SH-SY5Y (cell line): Measurements from ENCODE around the gene SLC45A3.

Experiments
- GATA2 ChIP-seq: IDR thresholded peaks from 2 replicates; pipeline ENCODE4 v1.6.1; 2011; ENCODE audit warnings: mild to moderate bottlenecking, low read depth, low read length
- GATA3 ChIP-seq: IDR thresholded peaks from 2 replicates; pipeline ENCODE4 v1.6.1; 2011; ENCODE audit warnings: low read depth, mild to moderate bottlenecking, low read length, moderate library complexity

DNA sequence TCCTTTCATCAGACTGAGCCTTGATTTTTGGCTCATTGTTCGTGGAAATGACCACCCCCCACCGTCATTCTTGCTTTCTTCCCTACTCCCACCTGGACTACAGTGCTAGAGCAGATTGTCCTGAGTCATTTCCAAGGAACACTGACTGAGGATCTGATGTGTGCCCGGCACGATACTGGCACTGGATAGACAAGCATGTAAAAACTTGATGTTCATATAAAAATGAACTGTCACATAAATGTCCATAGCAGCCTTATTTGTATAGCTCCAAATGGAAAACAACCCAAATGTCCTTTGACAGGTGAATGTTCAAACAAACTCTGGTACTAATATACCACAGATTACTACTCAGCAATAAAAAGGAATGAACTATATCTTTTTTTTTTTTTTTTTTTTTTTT is 18.6 kb upstream of the SLC45A3 start:
- TF ChIP-seq GATA2 = no peak
- no peak for TF ChIP-seq GATA3
